ENCODE data around the gene LRIT2.

Gene LRIT2

DNA sequence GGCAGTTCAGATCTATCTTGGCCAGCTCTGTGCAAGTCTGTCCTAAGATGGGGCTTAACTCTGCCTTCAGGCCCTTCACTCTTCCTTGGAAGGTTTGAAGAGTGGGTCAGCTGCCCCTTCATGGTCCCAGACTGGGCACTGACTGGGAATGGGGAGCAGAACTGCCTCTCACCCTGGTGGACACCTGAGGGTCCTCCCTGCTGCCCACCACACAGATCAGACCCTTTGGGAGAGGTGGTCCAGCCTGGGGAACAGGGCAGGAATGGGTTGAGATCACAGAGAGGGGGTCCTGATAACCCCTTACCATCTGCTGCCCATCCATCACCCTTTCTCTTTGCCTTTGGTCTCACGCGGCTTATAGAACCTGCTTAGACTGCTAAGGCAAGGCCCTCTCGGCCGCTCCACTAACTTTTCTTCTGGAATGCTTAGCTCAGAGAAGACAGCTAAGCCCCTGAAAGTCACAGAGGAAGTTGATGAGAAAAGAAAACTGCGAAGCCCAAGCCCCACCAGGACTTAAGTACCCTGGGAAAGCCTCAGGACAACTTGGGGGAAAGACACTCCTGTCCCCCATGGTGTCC lies 31.4 kb downstream of the LRIT2 start:
- POLR2A ChIA-PET (ENCODE audit: low non-redundant PET): no interaction called here
- TF ChIP-seq, protein P1, sequence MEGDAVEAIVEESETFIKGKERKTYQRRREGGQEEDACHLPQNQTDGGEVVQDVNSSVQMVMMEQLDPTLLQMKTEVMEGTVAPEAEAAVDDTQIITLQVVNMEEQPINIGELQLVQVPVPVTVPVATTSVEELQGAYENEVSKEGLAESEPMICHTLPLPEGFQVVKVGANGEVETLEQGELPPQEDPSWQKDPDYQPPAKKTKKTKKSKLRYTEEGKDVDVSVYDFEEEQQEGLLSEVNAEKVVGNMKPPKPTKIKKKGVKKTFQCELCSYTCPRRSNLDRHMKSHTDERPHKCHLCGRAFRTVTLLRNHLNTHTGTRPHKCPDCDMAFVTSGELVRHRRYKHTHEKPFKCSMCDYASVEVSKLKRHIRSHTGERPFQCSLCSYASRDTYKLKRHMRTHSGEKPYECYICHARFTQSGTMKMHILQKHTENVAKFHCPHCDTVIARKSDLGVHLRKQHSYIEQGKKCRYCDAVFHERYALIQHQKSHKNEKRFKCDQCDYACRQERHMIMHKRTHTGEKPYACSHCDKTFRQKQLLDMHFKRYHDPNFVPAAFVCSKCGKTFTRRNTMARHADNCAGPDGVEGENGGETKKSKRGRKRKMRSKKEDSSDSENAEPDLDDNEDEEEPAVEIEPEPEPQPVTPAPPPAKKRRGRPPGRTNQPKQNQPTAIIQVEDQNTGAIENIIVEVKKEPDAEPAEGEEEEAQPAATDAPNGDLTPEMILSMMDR (conservative IDR thresholded peaks at IDR 0.05; ENCODE audit: low read depth): no peak
- CTCF ChIA-PET: no interaction called here
- no peak overlapping the region for H3K27ac ChIP-seq
- no peak for DNase-seq (ENCODE audit: low spot score)

DNA sequence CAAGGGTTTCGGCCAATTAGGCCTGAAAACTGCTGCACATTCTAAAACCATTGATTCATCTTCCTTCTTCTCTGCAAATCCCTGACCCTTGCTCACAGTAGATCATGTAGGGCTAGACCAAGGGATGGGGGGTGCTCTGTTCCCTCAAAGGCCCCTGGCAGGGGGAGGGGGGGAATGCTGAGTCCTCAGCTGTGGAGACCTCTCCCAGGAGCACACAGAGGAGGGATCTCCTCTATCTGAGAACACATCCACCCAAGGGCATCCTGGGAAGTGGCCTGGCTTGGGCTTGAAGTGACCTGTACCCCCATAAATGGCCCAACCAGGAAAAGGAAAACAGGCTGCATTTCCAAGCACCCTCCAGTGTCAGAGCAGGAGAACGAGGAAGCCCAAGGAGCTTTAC lies 32.0 kb downstream of the LRIT2 start:
- no peak overlapping the region for H3K27ac ChIP-seq
- DNase-seq (ENCODE audit: low spot score): no peak
- TF ChIP-seq, protein P1 (conservative IDR thresholded peaks at IDR 0.05; ENCODE audit: low read depth): no peak
- POLR2A ChIA-PET (ENCODE audit: low non-redundant PET): no interaction called here
- CTCF ChIA-PET: no interaction called here

DNA sequence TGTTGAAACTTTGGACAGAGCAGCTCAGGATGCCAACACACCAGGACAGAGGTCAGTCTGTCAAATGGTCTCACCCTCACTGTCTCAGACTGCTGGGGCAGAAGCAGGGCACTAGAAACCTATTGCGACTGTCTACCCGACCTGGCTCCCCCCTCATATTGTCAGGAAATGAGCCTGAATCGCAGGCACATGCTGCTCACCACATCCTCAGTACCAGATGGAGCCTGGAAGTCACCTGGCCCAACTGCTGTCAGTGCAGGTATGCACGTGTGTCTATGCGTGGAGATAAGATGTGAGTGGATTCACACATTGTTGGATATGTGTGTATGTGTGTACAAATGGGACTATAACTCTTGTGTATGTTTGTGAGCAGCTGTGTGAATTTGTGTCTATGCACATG lies 34.2 kb downstream of the LRIT2 start:
- no peak for DNase-seq (ENCODE audit: low spot score)
- H3K27ac ChIP-seq: no peak overlapping the region
- TF ChIP-seq, protein P1 (conservative IDR thresholded peaks at IDR 0.05; ENCODE audit: low read depth): no peak
- POLR2A ChIA-PET (ENCODE audit: low non-redundant PET): no interaction called here
- CTCF ChIA-PET: interaction anchor here (0.5 kb wide), 2 partner anchors 31 to 164 kb away, joined by 3 read pairs; no protein-coding TSS in a partner anchor

DNA sequence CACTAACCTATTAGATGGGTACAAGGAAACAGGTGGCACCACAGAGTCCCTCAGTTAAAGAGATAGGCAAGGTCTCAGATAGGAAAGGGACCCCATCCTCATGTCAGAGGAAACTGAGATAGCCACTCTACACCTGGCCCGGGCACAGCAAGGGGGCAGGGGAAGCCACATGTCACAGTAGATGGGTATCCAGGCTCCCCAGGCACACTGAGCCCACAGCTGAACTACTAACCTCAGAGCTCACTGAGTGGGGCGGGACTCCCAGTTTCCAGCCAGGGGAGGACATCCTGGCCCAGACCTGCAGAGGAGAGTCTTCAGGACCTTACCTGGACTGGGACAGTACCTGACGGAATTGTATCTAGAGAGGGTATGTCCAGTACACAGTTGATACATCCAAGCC lies 34.7 kb downstream of the LRIT2 start:
- POLR2A ChIA-PET (ENCODE audit: low non-redundant PET): no interaction called here
- H3K27ac ChIP-seq: no peak overlapping the region
- CTCF ChIA-PET: interaction anchor here (0.5 to 0.6 kb wide), 2 partner anchors 9 to 30 kb away, joined by 3 read pairs; no protein-coding TSS in a partner anchor
- TF ChIP-seq, protein P1 (conservative IDR thresholded peaks at IDR 0.05; ENCODE audit: low read depth): no peak
- DNase-seq (ENCODE audit: low spot score): no peak

DNA sequence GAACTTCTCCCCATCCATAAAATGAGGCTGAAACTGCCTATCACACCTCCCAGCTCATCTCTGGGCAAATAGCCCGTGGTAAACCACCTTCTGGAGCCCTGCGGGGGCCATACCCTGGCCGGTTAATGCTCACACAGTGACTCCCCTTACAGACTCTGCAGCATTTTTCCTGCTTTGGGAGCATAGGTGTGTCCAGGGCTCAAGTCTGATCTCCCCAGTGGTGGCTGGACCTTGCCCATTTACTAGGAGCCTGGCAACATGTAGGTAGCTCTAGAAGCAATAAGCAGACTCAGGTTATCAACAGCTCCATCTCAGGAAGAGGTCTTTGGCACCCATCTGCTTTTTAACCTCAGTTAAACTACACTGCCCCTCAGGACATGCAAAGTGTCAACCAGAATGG lies 36.5 kb downstream of the LRIT2 start:
- no peak overlapping the region for H3K27ac ChIP-seq
- ChIA-PET CTCF (no interaction called here), POLR2A (ENCODE audit: low non-redundant PET) (no interaction called here)
- TF ChIP-seq, protein P1 (conservative IDR thresholded peaks at IDR 0.05; ENCODE audit: low read depth): no peak
- DNase-seq (ENCODE audit: low spot score): no peak

DNA sequence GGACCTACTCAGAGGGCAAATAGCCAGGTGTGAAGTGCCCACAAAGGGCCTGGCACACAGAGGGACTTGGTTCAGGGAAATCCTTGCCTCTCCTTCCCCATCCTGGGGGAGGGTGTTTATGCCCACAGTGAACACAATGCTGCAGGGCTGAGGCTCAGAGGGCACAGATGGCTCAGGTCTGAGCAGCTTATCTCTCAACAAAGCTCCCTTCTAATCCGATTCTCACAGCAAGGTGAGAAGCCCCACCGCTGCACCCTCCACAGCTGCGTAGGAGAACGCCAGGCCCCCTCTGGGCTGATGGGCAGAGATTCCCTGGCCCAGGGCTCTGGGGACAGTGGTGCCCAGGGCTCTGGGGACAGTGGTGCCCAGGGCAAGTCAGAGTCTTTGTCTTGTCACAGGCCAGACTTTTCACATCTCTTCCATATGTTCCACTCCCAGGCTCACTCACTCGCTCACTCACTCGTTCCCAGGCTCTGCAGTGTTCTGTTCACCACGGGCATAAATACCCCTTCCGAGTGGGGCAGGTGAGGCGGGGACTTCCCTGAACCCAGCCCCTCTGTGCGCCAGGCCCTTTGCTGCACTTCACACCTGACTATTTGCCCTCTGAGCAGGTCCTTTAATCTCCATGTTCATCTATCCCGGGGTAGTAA lies 39.7 kb downstream of the LRIT2 start:
- POLR2A ChIA-PET (ENCODE audit: low non-redundant PET): no interaction called here
- H3K27ac ChIP-seq: no peak overlapping the region
- CTCF ChIA-PET: no interaction called here
- no peak for DNase-seq (ENCODE audit: low spot score)
- TF ChIP-seq, protein P1 (conservative IDR thresholded peaks at IDR 0.05; ENCODE audit: low read depth): no peak
